ENCODE results near the gene ADGRG1.

- TF ChIP-seq POLR2A (IDR thresholded peaks at IDR 0.05; ENCODE audit: low read length): no peak
- no peak for TF ChIP-seq GATA1 (IDR thresholded peaks at IDR 0.05; ENCODE audit: low read depth, low read length)
These were observed 85.6 kb downstream of the ADGRG1 start for GRCh38 chr16:57714047-57714446.
